Activated CD8-positive, alpha-beta memory T cell treated with anti-CD3 and anti-CD28 coated beads, Interleukin-2, amount 50 U/mL, for 4 hours (primary cell): ENCODE data around the gene TAS2R30.
"Not testable (repeated sequence)": the region's sequence is repeated elsewhere in the genome, so short reads cannot be mapped to it uniquely, and the experiment has no call there.

Experiments used
- DNase-seq: peaks from one replicate; pipeline ENCODE4 v3.0.0-alpha.2; 2020

Gene TAS2R30

DNA sequence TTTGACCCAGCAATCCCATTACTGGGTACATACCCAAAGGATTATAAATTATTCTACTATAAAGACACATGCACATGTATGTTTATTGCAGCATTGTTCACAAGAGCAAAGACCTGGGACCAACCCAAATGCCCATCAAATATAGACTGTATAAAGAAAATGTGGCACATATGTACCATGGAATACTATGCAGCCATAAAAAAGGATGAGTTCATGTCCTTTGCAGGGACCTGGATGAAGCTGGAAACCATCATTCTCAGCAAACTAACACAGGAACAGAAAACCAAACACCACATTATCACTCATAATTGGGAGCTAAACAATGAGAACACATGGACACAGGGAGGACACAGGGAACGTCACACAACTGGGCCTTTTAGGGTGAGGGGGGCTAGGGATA, 20.3 kb downstream of the TAS2R30 start:
- not testable (repeated sequence) for DNase-seq

DNA sequence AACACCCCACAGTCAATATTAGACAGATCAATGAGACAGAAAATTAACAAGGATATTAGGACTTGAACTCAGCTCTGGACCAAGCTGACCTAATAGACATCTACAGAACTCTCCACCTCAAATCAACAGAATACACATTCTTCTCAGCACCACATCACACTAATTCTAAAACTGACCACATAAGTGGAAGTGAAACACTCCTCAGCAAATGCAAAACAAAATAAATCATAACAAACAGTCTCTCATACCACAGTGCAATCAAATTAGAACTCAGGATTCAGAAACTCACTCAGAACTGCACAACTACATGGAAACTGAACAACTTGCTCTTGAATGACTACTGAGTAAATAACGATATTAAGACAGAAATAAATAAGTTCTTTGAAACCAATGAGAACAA, 23.2 kb downstream of the TAS2R30 start:
- DNase-seq, result not testable (repeated sequence)

DNA sequence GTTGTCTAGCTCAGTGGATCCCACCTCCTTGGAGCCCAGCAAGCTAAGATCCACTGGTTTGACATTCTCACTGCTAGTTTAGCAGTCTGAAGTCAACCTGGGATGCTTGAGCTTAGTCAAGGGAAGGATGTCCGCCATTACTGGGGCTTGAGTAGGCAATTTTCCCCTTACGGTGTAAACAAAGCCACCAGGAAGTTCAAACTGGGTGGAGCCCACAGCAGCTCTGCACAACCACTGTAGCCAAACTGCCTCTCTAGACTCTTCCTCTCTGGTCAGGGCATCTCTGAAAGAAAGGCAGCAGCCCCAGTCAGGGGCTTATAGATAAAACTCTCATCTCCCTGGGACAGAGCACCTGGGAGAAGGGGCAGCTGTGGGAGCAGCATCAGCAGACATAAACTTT, 25.6 kb downstream of the TAS2R30 start:
- DNase-seq, result no peak

DNA sequence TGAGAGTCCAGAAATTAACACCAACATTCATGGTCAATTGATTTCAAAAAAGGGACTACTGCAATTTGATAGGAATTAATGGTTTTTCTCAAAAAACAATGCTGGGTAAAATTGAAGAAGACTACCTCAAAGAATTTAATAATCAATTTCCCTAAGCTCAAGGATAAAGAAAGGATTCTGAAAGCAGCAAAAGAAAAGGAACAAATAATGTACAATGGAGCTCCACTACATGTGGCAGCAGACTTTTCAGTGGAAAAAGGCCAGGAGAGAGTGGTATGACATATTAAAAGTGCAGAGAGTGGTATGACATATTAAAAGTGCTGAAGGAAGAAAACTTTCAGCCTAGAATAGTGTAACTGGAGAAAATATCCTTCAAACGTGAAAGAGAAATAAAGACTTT, 26.7 kb downstream of the TAS2R30 start:
- DNase-seq, result no peak

DNA sequence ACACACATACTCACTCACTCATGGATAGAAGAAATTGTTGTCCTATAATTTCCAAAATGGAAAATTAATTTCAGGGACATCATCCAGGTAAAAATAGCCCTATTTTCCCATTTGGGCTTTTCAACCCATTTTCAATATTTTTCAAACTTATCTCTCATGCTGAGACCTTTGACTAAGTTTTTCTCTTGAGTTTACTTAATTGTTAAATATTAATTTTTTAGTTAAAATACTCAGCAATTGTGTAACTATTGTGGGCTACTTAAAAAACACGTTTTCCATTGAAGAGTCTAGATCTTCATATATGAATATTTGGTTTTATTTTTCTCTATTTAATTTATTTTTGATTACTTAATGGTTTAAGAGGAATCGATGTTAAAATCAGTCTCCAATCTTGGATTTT, 28.2 kb downstream of the TAS2R30 start:
- DNase-seq, result no peak

DNA sequence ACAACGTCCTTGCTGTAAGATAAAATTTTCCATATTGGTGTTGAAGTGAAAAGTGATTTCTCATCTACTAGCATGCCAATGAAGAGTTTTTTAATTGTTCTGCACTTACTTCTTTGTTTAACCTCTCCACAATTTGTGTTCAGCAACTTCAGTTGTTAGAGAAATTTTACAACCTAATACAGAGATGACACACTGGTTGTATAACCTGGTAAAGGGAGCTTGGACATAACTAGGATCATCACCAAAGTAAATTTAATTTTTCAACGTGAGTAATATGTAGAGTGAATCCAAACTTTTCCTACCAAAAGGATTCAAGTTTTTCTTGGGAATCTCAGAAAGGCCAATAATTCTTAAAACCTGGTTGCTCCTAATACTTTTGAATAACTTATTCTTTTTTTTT, 28.9 kb downstream of the TAS2R30 start:
- DNase-seq, result no peak

DNA sequence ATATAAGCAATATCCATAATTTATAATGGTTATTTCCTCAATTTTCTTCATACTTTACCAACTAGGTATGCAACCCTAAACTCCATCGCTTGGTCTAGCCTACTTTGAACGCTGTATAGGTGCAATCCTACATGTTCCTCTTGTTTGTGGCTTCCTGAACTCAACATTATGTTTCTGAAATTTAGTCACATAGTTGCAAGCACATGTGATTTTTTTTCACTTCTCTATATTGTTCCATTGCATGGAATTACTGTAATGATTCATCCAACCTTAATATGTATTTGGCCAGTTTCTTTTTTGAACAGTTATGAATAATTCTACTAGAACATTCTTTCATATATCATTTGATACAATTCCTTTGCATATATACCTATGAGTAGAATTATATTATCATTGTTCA, 39.5 kb downstream of the TAS2R30 start:
- not testable (repeated sequence) for DNase-seq

DNA sequence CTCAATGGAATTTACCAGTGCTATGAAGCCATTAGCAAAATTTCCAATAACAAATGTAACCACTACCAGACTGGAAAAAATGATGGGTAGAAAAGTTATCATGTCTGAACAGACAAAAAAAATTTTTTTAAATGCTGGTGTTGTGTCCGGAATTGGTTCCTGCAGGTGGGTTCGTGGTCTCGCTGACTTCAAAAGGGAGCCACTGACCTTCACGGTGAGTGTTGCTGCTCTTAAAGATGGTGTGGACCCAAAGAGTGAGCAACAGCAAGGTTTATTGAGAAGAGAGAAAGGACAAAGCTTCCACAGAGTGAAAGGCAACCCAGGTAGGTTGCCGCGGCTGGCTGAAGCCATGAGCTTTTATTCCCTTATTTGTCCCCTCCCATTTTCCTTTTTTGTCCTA, 42.3 kb downstream of the TAS2R30 start, which contains the start of gene TAS2R43:
TSS of gene TAS2R43 (minus strand) at position 186 of the 400 bp plus-strand sequence. CDS start at position 102, 84 bp downstream.
- no peak for DNase-seq

DNA sequence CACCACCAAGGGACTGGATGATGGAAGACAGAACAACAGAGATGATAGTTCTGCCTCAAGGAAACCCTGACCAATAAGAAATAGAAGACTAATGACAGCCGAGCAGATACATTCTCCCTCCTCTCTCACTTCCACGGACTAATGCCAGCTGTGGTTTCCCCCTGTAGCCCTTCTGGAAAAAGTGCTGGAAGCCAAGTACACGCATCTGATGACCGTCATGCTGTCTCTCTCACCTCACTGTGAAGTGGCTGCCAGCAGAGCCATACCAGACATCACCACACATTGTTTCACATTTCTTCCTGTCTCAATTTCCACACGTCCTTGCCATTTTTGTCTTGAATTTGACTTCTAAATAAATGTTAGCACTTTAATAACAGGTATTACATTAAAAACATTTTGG, 45.2 kb downstream of the TAS2R30 start:
- DNase-seq, result no peak

DNA sequence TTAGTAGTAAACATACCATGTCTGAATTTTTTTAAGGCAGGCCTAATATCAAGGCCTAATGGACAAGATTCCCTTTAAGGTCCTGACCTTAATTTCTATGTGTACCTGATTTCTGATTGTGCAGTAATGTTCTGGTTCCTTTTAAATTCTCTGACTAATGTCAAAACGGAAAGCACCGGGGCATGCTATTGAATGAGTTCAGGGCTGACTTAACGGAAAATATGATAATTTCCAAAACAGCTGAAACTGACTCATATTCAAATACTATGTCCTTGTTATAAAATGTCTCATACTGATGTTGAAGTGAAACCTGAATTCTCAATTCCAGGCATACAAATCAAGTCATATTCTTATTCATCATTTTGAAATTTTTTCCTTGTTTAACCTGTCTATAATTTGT, 49.0 kb downstream of the TAS2R30 start:
- DNase-seq, result no peak
